Stimulated activated CD4-positive, alpha-beta T cell treated with anti-CD3 and anti-CD28 coated beads, Interleukin-12 subunit alpha, Interleukin-12 subunit beta, amount 100 ng/mL, for 48 hours (primary cell): ENCODE results near the gene METTL24.
"Not testable (repeated sequence)": the region's sequence is repeated elsewhere in the genome, so short reads cannot be mapped to it uniquely, and the experiment has no call there.

Experiments used
- DNase-seq, 3 donors: peaks; one replicate each; pipeline ENCODE4 v3.0.0-alpha.2; 2020; ENCODE audit warnings: low read depth in 2 of 3, low spot score in 1 of 3

The METTL24 gene

DNA sequence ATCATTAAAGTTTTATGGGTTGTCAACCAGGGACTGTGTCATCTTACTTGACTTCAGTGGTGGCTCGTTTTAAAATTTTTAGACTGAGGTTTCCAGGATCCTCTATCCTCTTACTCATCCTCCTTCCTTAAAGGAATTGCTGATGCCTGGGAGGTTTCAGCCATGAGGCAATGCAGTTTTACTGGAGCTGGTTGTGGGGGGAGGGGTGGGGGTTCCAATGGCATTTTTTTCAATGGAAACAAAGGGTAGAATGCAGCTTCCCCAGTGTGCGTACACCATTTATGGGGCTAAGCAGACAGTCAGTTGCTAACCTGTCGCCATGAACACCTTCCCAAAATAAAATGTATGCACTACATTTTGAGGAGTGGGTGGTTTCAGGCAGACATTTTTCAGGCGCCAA lies 88.0 kb downstream of the METTL24 start:
- DNase-seq = no peak

- no peak for DNase-seq
Observed at GRCh38 chr6:110269623-110270022, 88.5 kb downstream of the METTL24 start.

DNA sequence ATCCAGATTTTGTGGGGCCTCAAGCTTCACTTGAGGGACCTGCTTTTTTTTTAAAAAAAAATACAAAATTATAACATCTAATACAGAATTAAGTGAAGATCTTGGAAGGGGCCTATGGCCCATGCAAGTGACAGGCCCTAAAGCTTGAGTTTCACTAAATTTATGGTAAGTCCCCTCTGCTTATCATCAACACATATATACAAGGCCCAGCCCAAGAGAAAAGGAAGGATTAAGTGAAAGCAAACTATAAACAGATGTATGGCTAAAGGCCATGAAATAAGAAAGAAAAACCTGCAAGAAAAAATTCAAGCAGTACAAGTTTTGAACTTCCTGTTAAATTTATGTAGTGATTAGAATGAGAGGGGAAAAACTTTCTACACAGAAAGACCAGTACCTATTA lies 91.2 kb downstream of the METTL24 start:
- DNase-seq = no peak

DNA sequence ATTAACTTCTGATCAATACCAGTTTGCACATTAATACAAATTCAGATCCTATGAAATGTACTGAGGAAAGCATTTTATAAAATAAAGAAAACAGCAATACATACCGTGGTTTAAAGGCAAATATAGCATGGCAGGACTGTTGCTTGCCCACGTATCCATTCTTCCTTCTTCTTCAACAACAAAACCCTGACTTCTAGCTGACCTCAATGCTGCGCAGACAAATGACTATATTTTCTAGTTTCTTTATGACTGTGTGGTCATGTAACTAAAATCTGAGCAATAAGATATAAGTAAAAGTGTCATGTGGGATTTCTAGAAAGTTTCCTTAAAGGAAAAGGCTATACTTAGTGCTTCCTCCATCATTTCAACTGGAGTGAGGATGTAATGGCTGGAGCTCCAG lies 92.9 kb downstream of the METTL24 start:
- no peak for DNase-seq

DNA sequence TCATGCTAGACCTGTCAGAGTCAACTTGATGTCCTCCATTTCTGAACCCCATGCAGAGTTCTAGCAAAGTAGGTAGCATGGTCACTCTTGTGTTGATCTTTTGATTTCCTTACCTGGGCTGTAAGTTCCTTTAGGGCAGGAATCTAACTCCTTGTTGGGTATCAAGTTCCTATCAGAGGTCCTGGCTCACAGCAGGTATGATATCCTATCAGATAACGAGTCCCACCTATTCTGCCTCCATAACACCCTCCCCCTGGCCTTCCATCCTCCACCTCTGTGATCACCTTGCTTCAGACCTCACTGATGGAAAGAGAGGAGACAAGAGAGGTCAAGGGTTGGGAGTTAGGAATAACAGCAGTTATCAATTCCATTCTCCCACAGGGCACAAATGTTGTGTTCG lies 101.8 kb downstream of the METTL24 start:
- DNase-seq = no peak

- DNase-seq = no peak
Observed at GRCh38 chr6:110255211-110255750, 102.9 kb downstream of the METTL24 start.

- no peak for DNase-seq
Observed at GRCh38 chr6:110250838-110251237, 107.3 kb downstream of the METTL24 start.

DNA sequence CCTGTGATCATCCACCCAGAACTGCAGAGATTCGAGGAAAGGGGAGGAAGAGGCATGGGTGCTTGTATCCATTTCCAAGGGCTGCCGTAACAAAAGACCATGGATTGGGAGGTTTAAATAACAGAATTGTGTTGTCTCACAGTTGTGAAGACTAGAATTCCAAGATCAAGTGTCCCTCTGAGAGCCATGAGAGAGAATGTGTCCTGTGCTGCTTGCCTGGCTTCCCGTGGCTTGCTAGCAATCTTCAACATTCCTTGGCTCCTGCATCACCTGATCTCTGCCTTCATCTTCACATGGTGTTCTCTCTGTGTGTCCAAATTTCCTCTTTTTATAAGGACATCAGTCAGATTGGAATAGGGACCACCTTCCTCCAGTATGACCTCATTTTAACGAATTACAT lies 108.1 kb downstream of the METTL24 start:
- no peak for DNase-seq

DNA sequence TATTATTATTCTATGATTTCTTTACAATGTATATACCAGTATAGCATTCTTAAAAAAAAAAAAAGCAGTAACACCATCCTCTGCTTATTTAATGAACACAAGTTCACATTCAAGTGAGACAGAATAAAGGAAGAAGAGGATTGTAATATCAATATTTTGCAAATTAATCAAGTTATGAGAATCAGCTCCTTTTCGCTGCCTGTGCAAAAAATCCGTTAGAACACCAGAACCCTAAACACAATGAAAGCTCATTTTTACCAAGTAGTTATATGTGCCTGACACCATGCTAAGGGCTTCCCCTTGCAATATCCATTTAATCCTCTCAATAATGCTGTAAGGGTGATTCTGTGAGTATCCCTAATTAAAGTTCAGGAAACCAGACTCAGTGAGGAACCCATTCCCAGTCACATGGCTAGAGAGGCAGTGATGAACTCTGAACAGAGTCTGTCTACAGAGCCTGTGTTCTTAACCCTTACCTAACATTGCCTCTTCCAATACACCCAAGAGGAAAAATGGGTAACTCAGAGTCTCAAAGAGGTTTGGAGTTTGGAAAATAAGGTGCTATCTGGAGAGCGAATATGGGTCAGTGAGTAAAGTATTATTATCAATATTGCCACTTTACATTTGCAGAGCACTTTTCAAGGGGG lies 111.1 kb downstream of the METTL24 start:
- DNase-seq = no peak

GRCh38 chr6:110246378-110246777 lies 111.8 kb downstream of the METTL24 start:
- DNase-seq = no peak

- DNase-seq = not testable (repeated sequence)
Observed at GRCh38 chr6:110244621-110245020, 113.5 kb downstream of the METTL24 start.

DNA sequence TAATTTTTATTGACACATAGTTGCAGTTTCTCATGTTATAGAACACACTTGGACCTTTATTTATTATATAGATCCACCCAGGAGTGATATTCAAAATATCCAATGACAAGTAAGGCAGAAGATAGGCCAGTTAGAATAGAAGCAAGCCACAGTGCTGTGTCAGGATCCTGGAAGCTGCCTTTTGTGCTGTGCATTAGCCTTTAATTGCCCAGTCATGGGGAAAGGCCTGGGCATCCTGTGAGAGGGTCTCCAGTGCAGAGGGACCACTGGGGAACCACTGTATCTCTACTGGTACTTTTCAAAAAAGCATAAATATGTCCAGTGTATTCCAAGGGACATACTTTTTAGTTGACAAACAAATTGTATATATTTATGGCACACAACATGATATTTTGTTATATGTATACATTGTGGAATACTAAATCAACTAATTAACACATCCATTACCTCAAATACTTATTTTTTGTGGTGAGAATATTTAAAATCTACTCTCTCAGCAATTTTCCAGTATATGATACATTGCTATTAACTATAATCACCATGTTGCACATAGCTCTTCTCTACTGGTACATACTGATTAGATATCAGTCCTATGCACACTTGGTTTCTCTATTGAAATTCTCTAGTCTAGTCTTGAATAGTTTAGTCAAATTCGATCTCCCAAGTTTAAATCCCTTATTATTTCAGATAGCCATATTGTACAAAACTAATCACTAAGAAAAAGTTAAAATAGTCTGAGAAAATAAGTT lies 118.4 kb downstream of the METTL24 start:
- no peak for DNase-seq

DNA sequence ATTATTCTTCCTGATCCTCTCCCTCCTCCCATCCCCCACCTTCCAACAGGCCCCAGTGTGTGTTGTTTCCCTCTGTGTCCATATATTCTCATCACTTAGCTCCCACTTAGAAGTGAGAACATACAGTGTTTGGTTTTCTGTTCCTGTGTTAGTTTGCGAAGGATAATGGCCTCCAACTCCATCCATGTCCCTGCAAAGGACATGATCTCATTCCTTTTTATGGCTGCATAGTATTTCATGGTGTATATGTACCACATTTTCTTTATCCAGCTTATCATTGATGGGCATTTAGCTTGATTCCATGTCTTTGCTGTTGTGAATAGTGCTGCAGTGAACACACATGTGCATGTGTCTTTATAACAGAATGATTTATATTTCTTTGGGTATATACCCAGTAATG lies 122.1 kb downstream of the METTL24 start:
- DNase-seq = not testable (repeated sequence)

GRCh38 chr6:110233770-110234374 lies 124.3 kb downstream of the METTL24 start:
- DNase-seq = no peak

- DNase-seq = no peak
Observed at GRCh38 chr6:110232450-110232849, 125.7 kb downstream of the METTL24 start.

GRCh38 chr6:110226261-110226660 lies 131.9 kb downstream of the METTL24 start:
- no peak for DNase-seq

DNA sequence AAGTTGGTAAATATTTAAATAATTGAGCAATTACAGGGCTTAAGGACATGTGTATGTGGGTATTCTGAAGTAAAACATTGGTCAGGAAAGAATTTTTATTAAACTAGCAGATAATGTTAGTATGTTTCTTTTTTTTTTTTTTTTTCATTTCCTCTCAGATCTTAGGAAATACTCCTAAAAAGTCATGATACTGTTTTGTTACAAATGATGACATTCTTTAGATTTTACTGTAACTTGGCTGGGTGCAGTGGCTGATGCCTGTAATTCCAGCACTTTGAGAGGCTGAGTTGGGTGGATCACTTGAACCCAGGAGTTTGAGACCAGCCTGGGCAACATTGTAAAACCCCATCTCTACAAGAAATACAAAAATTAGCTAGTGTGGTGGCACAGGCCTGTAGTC lies 136.4 kb downstream of the METTL24 start:
- DNase-seq = no peak

GRCh38 chr6:110217266-110217665 lies 140.9 kb downstream of the METTL24 start:
- DNase-seq = no peak

- no peak for DNase-seq
Observed at GRCh38 chr6:110216140-110216539, 142.0 kb downstream of the METTL24 start.

GRCh38 chr6:110214338-110214737 lies 143.8 kb downstream of the METTL24 start:
- no peak for DNase-seq

GRCh38 chr6:110211753-110212152 lies 146.4 kb downstream of the METTL24 start:
- no peak for DNase-seq

GRCh38 chr6:110207652-110208051 lies 150.5 kb downstream of the METTL24 start:
- DNase-seq = no peak
